C4-2B (cell line): ENCODE measurements around the gene GAMT.
"Not testable (repeated sequence)": the region's sequence is repeated elsewhere in the genome, so short reads cannot be mapped to it uniquely, and the experiment has no call there.

ENCODE experiments used
- H3K27ac ChIP-seq: fragments of 450-650 bp; 2 replicates; pipeline ENCODE4 v1.5.1; 2017
- CTCF ChIP-seq: fragments of 450-650 bp; conservative IDR thresholded peaks from 2 replicates; pipeline ENCODE4 v1.5.1; 2017; ENCODE audit warnings: mild to moderate bottlenecking
- ZFX ChIP-seq: fragments of 450-650 bp; IDR thresholded peaks from 2 replicates; pipeline ENCODE4 v1.6.1; 2017

Gene GAMT

DNA sequence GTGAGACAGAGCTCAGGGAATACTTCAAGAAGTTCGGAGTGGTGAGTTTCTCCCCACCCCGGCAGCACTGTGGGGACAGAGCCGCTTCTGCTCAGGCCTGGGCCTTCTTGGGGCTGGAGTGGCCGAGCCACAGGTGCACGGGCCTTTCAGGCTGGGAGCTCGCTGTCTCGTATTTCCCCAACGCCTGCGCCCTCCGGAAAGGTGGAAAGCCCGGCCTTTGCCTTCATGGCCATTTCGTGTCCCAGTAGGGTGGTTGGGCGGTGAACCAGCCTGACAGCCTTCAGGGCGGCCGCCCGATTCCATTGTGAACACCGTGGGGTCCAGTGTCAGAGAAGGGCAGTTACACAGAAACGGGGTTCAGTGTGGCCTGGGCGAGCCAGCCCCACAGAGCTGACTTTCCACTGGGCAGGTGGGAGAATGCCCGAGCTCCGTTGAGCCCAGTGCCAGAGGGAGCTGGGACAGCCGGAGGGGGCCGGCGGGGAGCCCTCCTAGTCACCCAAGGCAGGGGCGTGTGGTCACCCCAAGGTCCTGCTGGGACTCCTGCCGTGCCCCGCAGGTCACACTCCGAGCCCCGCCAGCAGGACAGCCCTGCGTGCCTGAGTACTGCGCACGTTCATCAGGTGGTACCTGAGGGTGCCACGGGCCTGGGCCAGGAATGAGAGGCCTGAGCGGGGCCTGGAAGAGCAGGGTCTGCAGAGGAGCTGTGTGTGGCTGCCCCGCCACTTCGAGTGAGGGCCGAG is 20.0 kb upstream of the GAMT start:
- TF ChIP-seq CTCF: no peak
- no peak for TF ChIP-seq ZFX

DNA sequence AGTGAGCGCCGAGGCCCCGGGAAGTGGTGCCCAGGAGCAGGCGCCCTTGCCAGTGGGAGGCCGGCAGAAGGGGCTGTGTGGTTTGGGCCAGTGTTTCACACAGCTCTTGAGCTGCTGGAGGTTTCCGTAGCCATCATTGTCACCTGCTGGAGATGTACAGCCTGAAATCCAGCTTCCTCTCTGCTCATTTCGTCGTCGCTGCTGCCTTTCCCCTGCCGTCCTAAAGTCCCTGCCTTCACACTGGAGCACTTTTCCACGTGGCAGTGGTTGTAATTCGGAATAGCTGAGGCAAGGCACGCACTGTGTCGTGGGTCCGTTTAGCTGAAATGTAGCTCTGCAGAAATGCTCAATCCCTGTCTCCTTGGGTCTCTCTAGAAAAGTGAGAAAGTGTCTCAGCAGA is 19.2 kb upstream of the GAMT start:
- no peak overlapping the region for H3K27ac ChIP-seq
- TF ChIP-seq CTCF: no peak
- TF ChIP-seq ZFX: no peak

More for the DNA sequence above, 20.0 kb upstream of the GAMT start:
- no peak overlapping the region for H3K27ac ChIP-seq

DNA sequence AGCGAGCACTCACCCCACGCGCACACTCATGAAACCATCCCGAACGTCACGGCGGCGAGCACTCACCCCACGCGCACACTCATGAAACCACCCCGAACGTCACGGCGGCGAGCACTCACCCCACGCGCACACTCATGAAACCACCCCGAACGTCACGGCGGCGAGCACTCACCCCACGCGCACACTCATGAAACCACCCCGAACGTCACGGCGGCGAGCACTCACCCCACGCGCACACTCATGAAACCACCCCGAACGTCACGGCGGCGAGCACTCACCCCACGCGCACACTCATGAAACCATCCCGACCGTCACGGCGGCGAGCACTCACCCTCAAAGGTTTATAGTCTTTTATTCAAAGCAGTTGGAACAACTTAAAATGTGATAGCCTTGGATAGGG is 18.7 kb upstream of the GAMT start:
- not testable (repeated sequence) for H3K27ac ChIP-seq

- TF ChIP-seq CTCF (no peak), ZFX (no peak)
- no peak overlapping the region for H3K27ac ChIP-seq
Measured at GRCh38 chr19:1418951-1419738, 17.8 kb upstream of the GAMT start.

DNA sequence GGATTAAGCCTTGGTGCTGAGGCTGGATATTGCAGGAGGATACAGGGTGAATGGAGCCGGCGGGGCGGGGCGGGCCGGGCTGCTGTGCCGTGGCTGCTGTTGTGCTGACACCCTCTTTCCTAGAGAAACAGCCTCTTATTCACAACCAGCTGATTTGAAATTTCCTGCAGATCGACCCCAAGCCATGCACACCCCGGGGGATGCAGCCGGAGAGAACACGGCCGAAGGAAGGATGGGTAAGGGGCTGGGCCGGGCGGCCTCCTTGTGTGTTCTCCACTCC is 17.1 kb upstream of the GAMT start:
- no peak overlapping the region for H3K27ac ChIP-seq
- TF ChIP-seq CTCF (no peak), ZFX (no peak)

DNA sequence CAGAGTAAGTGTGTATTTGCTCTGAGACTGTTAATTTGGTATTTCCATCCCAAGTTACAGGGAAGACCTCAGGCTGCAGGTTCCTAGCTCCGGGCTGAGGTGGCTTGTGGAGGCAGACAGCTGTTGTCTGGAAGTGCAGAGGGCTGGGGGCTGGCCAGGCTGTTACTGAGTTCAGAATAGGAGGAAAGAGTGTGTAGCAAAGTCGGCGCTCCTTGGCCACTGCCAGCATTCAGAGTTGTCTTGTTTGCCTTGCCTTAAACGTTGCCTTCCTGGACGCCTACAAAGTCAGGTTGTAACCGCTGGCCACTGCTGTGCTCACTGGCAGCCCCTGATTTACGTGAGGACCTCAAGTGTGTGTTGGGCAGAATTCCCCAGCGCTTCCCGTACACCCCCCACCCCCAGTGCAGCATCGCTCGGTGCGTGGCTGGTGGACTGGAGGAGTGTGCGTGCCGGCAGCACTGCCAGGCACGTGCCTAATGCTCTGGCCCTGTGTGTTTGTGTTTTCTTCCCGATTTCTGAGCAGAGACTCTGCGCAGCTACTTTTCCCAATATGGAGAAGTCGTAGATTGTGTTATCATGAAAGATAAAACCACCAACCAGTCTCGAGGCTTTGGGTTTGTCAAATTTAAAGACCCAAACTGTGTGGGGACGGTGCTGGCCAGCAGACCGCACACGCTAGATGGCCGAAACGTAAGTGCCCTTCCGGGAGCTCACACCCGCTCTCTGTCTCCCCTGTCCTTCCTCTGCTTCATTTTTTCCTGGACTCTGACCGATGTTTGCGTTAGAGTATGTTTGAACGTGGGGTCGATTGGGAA is 16.5 kb upstream of the GAMT start:
- TF ChIP-seq ZFX (no peak), CTCF (no peak)
- peak overlapping the region; percentile 99 for H3K27ac ChIP-seq

GRCh38 chr19:1417145-1417544 is 15.8 kb upstream of the GAMT start:
- peak overlapping the region; percentile 99 for H3K27ac ChIP-seq
- TF ChIP-seq CTCF (no peak), ZFX (no peak)
